PC-3 (cell line): Measurements from ENCODE around the gene SYCP2L.

ENCODE experiments used
- CTCF ChIP-seq: fragments of 300-600 bp; sonication (generic); conservative IDR thresholded peaks from 2 replicates; pipeline ENCODE4 v1.5.1; 2017; ENCODE audit warnings: antibody characterized with exemption, low read depth, mild to moderate bottlenecking, low read length
- EZH2 ChIP-seq: fragments of 300-600 bp; sonication (generic); IDR thresholded peaks from one replicate; pipeline ENCODE4 v1.6.1; 2017; ENCODE audit warnings: antibody characterized with exemption, mild to moderate bottlenecking, low read length; ENCODE audit not compliant: unreplicated experiment

- TF ChIP-seq CTCF (no peak), EZH2 (no peak)
These were observed 125.5 kb downstream of the SYCP2L start for GRCh38 chr6:11012295-11012754.
